ENCODE measurements around the gene HOXA2.
A peak's percentile ranks its signal among the peaks of the same experiment; 100 is the strongest.

HOXA2 gene

GRCh38 chr7:27141923-27142579 lies 39.6 kb upstream of the HOXA2 start:
- DNase-seq (ENCODE audit: low read depth in 1 of 2, low spot score in 1 of 2) = no peak

GRCh38 chr7:27141137-27141922 lies 38.8 kb upstream of the HOXA2 start:
- DNase-seq (ENCODE audit: low read depth in 1 of 2, low spot score in 1 of 2) = no peak

GRCh38 chr7:27140126-27140857 lies 37.8 kb upstream of the HOXA2 start:
- DNase-seq (ENCODE audit: low read depth in 1 of 2, low spot score in 1 of 2) = no peak

GRCh38 chr7:27139334-27140125 lies 37.0 kb upstream of the HOXA2 start:
- no peak for DNase-seq (ENCODE audit: low read depth in 1 of 2, low spot score in 1 of 2)

GRCh38 chr7:27138985-27139333 lies 36.5 kb upstream of the HOXA2 start:
- no peak for DNase-seq (ENCODE audit: low read depth in 1 of 2, low spot score in 1 of 2)

- no peak for DNase-seq (ENCODE audit: low read depth in 1 of 2, low spot score in 1 of 2)
Observed at GRCh38 chr7:27138472-27138871, 36.0 kb upstream of the HOXA2 start.

GRCh38 chr7:27137640-27138315 lies 35.3 kb upstream of the HOXA2 start:
- DNase-seq (ENCODE audit: low read depth in 1 of 2, low spot score in 1 of 2) = no peak

GRCh38 chr7:27134392-27134791 lies 31.9 kb upstream of the HOXA2 start:
- DNase-seq (ENCODE audit: low read depth in 1 of 2, low spot score in 1 of 2) = no peak

GRCh38 chr7:27133409-27134231 lies 31.1 kb upstream of the HOXA2 start:
- DNase-seq (ENCODE audit: low read depth in 1 of 2, low spot score in 1 of 2) = no peak

GRCh38 chr7:27132978-27133377 lies 30.5 kb upstream of the HOXA2 start:
- no peak for DNase-seq (ENCODE audit: low read depth in 1 of 2, low spot score in 1 of 2)

- DNase-seq (ENCODE audit: low read depth in 1 of 2, low spot score in 1 of 2) = no peak
Observed at GRCh38 chr7:27132214-27132613, 29.7 kb upstream of the HOXA2 start.

GRCh38 chr7:27131390-27131819 lies 28.9 kb upstream of the HOXA2 start:
- no peak for DNase-seq (ENCODE audit: low read depth in 1 of 2, low spot score in 1 of 2)

- DNase-seq (ENCODE audit: low read depth in 1 of 2, low spot score in 1 of 2) = peak; percentile 50 to 57
Observed at GRCh38 chr7:27130540-27131389, 28.3 kb upstream of the HOXA2 start, which contains the start of gene HOXA4. Gene HOXA4 (minus strand): TSS chr7:27130757. CDS start chr7:27130733, 24 bp downstream.

- no peak for DNase-seq (ENCODE audit: low read depth in 1 of 2, low spot score in 1 of 2)
Observed at GRCh38 chr7:27129729-27130539, 27.5 kb upstream of the HOXA2 start.

GRCh38 chr7:27128776-27129728 lies 26.6 kb upstream of the HOXA2 start:
- DNase-seq (ENCODE audit: low read depth in 1 of 2, low spot score in 1 of 2) = no peak

- no peak for DNase-seq (ENCODE audit: low read depth in 1 of 2, low spot score in 1 of 2)
Observed at GRCh38 chr7:27128034-27128433, 25.6 kb upstream of the HOXA2 start.

Data from activated T-helper 1 cell treated with anti-CD3 and anti-CD28 coated beads, Interleukin-2, amount 50 U/mL, for 16 hours (primary cell).